NT2/D1 (cell line): ENCODE measurements around the gene SEMA3F.
"Not testable (repeated sequence)": the region's sequence is repeated elsewhere in the genome, so short reads cannot be mapped to it uniquely, and the experiment has no call there.

Experiments used
- DNase-seq: peaks from one replicate; pipeline ENCODE4 v3.0.0-alpha.2; 2011; ENCODE audit warnings: low read depth, low spot score
- H3K27me3 ChIP-seq: 2 replicates; pipeline ENCODE4 v1.6.0; 2011; ENCODE audit warnings: mild to moderate bottlenecking; ENCODE audit not compliant: insufficient read length, insufficient read depth
- H3K36me3 ChIP-seq: 2 replicates; pipeline ENCODE4 v1.6.1; 2011; ENCODE audit warnings: mild to moderate bottlenecking, low read length, mixed read lengths; ENCODE audit not compliant: insufficient read depth, insufficient read length
- H3K4me1 ChIP-seq: 2 replicates; pipeline ENCODE4 v1.5.1; 2011; ENCODE audit not compliant: insufficient read depth, insufficient read length
- H3K4me3 ChIP-seq: 2 replicates; pipeline ENCODE4 v1.5.1; 2011; ENCODE audit warnings: low read depth; ENCODE audit not compliant: insufficient read length
- H3K9ac ChIP-seq: 2 replicates; pipeline ENCODE4 v1.6.0; 2011; ENCODE audit warnings: low read depth; ENCODE audit not compliant: insufficient read length
- H3K9me3 ChIP-seq: 2 replicates; pipeline ENCODE4 v1.5.1; 2011; ENCODE audit warnings: mild to moderate bottlenecking, low read length; ENCODE audit not compliant: insufficient read depth
- SUZ12 ChIP-seq: IDR thresholded peaks from 2 replicates; pipeline ENCODE4 v1.6.1; 2011; ENCODE audit not compliant: insufficient read length, insufficient read depth; ENCODE audit errors: extremely low read depth
- YY1 ChIP-seq: IDR thresholded peaks from 2 replicates; pipeline ENCODE4 v1.6.1; 2011; ENCODE audit not compliant: insufficient read length, insufficient read depth
- ZNF274 ChIP-seq: IDR thresholded peaks from 2 replicates; pipeline ENCODE4 v1.6.1; 2011; ENCODE audit warnings: mild to moderate bottlenecking, low read depth, low read length

SEMA3F gene

DNA sequence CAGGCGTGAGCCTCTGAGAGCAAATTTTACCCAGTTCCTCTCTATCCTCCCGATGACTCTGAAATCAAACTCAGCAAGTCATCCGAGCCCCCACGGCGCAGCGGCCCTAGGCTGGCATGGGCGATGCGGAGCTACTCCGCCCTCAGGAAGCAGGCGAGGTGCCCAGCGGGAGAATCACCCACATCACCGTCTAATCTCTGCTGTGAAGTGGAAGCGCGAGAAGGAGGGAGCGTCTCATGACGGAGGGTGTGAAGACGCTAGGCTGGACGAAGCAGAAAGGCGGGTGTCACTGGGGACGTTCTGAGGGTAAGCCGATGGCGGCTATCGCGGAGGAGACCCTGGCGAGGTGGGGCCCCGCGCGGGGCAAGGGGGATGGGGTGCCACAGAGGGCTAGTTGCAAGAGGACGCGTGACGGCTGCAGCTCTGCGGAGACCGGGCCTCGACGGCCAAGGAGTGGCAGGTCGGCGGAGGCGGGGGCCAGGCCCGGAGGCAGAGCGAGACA is 71.8 kb downstream of the SEMA3F start:
- Histone ChIP-seq H3K9me3 (no peaks in the 10 kb centered on the region), H3K9ac (peak overlapping the region; percentile 91), H3K4me1 (peaks cover 19% of the 10 kb centered on the region), H3K27me3 (peaks cover 6% of the 10 kb centered on the region), H3K4me3 (peak overlapping the region; percentile 73), H3K36me3 (no peaks in the 10 kb centered on the region)
- DNase-seq, result no peak
- TF ChIP-seq SUZ12 (no peak), ZNF274 (no peak), YY1 (no peak)

DNA sequence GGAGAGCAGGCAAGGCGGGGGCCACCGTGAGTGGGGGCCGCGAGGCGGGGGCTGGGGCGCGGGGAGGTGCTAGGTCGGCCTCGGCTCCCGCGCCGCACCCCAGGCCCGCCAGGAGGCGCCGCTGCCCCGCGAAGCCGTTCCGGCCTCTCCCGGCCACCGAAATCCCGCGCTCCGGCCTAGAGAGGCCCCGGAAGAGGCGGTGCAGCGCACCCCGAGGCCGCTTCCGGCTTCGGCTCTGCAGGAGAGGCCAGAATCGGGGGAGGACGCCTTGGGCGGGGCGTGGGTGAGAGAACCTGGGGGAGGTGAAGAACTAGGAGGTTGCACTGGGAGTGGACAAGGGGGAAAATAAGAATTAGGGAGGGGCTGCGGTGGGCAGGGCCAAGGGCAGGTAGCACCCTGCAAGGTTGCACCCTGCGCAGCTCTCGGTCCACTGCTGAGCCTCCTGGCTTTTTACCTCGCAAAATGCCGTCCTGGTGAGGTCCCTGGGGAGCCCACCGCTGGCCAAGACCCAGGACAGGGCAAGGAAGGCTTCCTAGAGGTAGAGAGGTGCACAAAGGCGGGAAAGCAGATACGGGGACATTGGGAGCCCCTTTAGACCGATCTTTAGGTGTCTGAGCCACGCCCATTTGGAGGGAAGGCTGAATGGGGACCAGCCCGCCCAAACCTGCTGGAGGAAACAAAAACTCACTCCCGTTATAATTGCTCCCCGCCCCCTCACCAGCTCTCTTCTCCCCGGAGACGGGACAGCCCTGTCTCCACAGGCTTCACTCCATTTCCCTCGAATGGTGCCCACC is 72.5 kb downstream of the SEMA3F start:
- TF ChIP-seq ZNF274 (no peak), SUZ12 (no peak), YY1 (no peak)
- Histone ChIP-seq H3K4me1 (peaks cover 17% of the 10 kb centered on the region), H3K4me3 (peak overlapping the region; percentile 73), H3K27me3 (peaks cover 6% of the 10 kb centered on the region), H3K36me3 (no peaks in the 10 kb centered on the region), H3K9me3 (no peaks in the 10 kb centered on the region), H3K9ac (peak overlapping the region; percentile 91)
- peak; percentile 92 for DNase-seq

DNA sequence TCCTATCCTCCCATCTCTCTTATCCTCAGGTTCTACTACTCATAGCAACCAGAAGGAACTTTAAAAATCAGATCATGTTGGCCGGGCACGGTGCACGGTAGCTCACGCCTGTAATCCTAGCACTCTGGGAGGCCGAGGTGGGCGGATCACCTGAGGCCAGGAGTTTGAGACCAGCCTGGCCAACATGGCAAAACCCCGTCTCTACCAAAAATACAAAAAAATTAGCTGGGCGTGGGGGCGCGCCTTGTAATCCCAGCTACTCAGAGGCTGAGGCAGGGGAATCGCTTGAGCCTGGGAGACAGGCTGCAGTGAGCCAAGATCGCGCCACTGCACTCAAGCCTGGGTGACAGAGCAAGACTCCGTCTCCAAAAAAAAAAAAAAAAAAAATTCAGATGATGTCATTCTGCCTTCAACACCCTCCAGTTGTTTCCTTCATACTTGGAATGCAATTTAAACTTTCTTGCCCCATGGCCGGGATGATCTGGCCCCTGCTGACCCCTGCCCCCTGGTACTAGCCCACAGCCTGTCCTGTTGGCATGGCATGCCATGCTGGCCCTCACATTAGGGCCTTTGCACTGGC is 73.2 kb downstream of the SEMA3F start:
- Histone ChIP-seq H3K9ac (peak overlapping the region; percentile 87), H3K4me1 (peaks cover 20% of the 10 kb centered on the region), H3K4me3 (peak overlapping the region; percentile 73)
- H3K36me3 ChIP-seq, H3K27me3 ChIP-seq, H3K9me3 ChIP-seq, DNase-seq: not testable (repeated sequence)

DNA sequence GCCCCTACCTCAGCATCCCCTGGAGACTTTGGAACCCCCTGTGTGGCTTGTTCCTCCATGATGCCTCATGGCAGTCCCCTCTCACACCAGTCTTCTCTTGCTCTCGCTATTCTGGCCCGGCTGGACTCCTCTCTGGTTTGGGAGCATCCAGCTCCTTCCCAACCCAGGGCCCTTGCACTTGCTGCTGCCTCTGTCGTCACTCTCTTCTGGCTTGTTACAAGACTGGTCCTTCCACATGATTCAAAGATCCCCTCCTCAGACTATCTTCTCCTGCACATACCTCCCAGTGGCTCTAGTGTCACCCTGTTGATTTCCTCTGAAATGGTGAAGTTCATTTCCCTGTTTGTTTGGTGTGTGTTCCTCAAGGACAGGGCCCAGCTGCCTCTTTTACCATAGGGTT is 74.4 kb downstream of the SEMA3F start:
- Histone ChIP-seq H3K9ac (no peak overlapping the region), H3K4me1 (peaks cover 25% of the 10 kb centered on the region), H3K4me3 (no peak overlapping the region), H3K27me3 (peaks cover 3% of the 10 kb centered on the region), H3K36me3 (no peaks in the 10 kb centered on the region), H3K9me3 (no peaks in the 10 kb centered on the region)
- TF ChIP-seq YY1 (no peak), ZNF274 (no peak), SUZ12 (no peak)
- DNase-seq, result no peak

DNA sequence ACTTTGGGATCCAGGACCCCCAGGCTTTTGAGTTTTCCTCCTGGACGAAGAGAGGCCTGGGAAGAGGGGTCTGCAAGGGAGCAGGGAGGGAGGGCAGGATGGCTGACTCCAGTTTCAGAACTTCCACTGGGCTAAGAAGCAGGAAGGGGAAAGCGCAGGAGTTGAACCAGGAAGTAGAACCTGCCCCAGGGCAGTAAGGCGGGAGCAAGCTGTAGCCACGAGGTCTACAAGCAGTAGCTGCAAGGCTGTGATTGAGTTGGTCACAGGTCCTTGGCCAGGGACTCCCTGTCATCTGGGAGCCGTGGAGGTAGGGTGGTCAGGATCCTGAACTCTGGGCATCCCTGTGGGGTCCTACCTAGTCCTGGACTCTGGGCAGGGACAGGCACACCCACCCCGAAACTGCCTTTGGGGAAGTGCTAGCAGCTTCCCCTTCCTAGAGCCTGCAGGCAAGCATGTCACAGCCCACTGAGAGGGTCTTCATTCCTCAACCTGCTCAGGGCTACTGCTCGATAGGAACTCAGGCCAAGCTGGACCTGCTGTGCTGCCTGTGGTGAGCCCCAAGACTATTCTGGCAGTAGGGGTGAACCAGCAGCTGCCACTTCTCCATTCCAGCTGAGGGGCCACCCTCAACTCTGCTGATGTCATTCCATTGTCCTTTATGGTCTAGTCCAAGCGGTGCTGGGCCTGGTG is 75.1 kb downstream of the SEMA3F start:
- H3K9me3 ChIP-seq, result no peaks in the 10 kb centered on the region
- no peak overlapping the region for H3K4me3 ChIP-seq
- peaks cover 3% of the 10 kb centered on the region for H3K27me3 ChIP-seq
- no peak overlapping the region for H3K9ac ChIP-seq
- H3K4me1 ChIP-seq, result peaks cover 29% of the 10 kb centered on the region
- DNase-seq, result no peak
- no peaks in the 10 kb centered on the region for H3K36me3 ChIP-seq
- TF ChIP-seq YY1, result no peak
- TF ChIP-seq SUZ12, result no peak
- no peak for TF ChIP-seq ZNF274

DNA sequence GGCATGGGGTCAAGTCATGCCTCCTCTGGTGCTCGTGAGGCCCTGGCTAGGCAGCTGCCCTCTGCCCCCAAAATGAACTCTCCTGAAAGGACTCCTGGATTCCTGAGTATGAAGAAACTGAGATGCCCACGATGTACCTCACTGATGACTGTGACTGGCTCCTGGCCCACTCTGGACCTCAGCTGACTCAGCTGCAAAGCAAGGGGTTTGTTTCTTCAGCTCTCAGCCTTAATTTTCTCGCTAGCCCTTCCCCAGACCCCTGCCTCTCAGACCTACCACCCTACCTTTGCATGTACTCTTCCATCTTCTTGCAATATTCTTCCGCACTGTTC is 75.6 kb downstream of the SEMA3F start:
- H3K27me3 ChIP-seq, result peaks cover 3% of the 10 kb centered on the region
- no peak for TF ChIP-seq YY1
- no peak for TF ChIP-seq ZNF274
- no peak for TF ChIP-seq SUZ12
- DNase-seq, result no peak
- H3K36me3 ChIP-seq, result no peaks in the 10 kb centered on the region
- H3K9me3 ChIP-seq, result no peaks in the 10 kb centered on the region
- H3K4me3 ChIP-seq, result no peak overlapping the region
- no peak overlapping the region for H3K9ac ChIP-seq
- peaks cover 29% of the 10 kb centered on the region for H3K4me1 ChIP-seq

DNA sequence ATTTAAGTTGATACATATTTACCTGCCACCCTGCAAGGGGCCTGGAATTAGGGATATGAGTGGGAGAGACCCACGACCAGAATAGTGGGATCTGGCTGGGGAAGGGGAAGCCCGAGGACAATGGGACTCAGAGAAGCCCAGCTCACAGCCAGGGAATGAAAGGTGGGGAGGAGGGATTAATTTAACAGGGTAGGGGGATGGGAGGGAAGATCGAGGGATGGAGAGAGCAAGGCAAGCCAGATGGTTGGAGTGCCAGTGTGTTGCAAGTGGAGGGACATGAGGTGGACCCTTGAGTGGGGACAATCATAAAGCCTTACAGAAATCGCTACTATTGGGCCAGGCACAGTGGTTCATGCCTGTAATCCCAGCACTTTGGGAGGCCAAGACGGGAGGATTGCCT is 76.5 kb downstream of the SEMA3F start:
- H3K27me3 ChIP-seq, result peaks cover 3% of the 10 kb centered on the region
- H3K9ac ChIP-seq, result no peak overlapping the region
- no peak overlapping the region for H3K4me3 ChIP-seq
- peaks cover 29% of the 10 kb centered on the region for H3K4me1 ChIP-seq
- no peaks in the 10 kb centered on the region for H3K36me3 ChIP-seq
- TF ChIP-seq YY1 (no peak), ZNF274 (no peak), SUZ12 (no peak)
- H3K9me3 ChIP-seq, result no peaks in the 10 kb centered on the region
- no peak for DNase-seq
